NCI-H187 treated with DMSO at 0.1 percent for 48 hours (cell line): ENCODE data around the gene TTLL11.

Source experiments
- DNase-seq: peaks from one replicate; lab custom pipeline; 2025; lab: John Stamatoyannopoulos, UW

The TTLL11 gene

DNA sequence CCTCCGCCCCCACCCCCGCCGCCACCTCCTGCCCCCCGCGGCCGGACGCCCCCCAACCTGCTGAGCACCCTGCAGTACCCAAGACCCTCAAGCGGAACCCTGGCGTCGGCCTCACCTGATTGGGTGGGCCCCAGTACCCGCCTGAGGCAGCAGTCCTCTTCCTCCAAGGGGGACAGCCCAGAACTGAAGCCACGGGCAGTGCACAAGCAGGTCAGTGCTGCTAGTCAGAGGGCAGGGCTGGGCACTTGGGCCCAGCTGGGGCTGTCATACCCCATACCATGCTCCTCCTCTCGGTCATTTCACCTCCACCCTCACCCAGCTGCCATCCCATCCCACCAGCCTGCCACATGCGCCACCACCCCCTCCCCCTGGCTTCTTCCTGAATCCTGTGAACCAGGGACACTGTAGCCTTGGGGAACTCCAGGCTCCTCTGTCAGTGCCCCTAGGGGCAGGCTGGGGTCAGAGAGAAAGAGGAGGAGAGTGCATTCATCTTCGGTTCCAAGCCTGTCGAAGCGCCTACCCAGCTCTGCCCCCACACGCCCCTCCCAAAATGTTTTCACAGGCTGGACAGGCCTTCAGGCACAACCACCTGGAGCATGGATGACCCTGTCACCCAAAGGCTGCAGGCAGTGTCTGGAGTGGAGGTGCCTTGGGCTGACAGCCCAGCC, 319.7 kb downstream of the TTLL11 start:
- no peak for DNase-seq

DNA sequence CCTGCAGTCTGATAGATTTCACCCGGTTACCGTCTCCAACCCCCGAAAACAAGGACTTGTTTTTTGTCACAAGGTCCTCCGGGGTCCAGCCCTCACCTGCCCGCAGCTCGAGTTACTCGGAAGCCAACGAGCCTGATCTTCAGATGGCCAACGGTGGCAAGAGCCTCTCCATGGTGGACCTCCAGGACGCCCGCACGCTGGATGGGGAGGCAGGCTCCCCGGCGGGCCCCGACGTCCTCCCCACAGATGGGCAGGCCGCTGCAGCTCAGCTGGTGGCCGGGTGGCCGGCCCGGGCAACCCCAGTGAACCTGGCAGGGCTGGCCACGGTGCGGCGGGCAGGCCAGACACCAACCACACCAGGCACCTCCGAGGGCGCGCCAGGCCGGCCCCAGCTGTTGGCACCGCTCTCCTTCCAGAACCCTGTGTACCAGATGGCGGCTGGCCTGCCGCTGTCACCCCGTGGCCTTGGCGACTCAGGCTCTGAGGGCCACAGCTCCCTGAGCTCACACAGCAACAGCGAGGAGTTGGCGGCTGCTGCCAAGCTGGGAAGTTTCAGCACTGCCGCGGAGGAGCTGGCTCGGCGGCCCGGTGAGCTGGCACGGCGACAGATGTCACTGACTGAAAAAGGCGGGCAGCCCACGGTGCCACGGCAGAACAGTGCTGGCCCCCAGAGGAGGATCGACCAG, 320.4 kb downstream of the TTLL11 start:
- DNase-seq: no peak
